SU-DHL-6 (cell line): ENCODE results near the gene LIN28B.

Experiments
- H2AFZ ChIP-seq: fragments of 200-600 bp; sonication (generic); 2 replicates; pipeline ENCODE4 v1.6.1; 2014; ENCODE audit warnings: low read depth, mild to moderate bottlenecking, moderate library complexity, mixed read lengths, antibody characterized with exemption, low read length; ENCODE audit not compliant: severe bottlenecking
- H3F3A ChIP-seq: fragments of 200-600 bp; shearing (Covaris generic); 2 replicates; pipeline ENCODE4 v1.6.0; 2016; ENCODE audit warnings: antibody characterized with exemption, mild to moderate bottlenecking; ENCODE audit not compliant: insufficient read depth
- H3K27ac ChIP-seq: fragments of 200-600 bp; sonication (generic); 2 replicates; pipeline ENCODE4 v1.5.1; 2016; ENCODE audit warnings: low read depth, mild to moderate bottlenecking, low read length, moderate library complexity, mixed read lengths
- H3K27me3 ChIP-seq: fragments of 200-600 bp; sonication (generic), shearing (Covaris generic); 2 replicates; pipeline ENCODE4 v1.6.0; 2014; ENCODE audit warnings: mild to moderate bottlenecking, low read length
- H3K36me3 ChIP-seq: fragments of 200-600 bp; sonication (generic); 2 replicates; pipeline ENCODE4 v1.6.1; 2014; ENCODE audit warnings: mild to moderate bottlenecking, low read length, mixed read lengths
- H3K4me2 ChIP-seq: fragments of 300-600, 200-600 bp; shearing (Covaris generic), sonication (generic); 2 replicates; pipeline ENCODE4 v1.6.0; 2014; ENCODE audit warnings: low read length, low read depth, mild to moderate bottlenecking; ENCODE audit not compliant: poor library complexity, severe bottlenecking
- H3K4me3 ChIP-seq: fragments of 200-600 bp; sonication (generic); 2 replicates; pipeline ENCODE4 v1.5.1; 2014; ENCODE audit warnings: antibody characterized with exemption, low read length, mild to moderate bottlenecking, mixed read lengths; ENCODE audit not compliant: insufficient read depth, poor library complexity, severe bottlenecking
- H3K79me2 ChIP-seq: fragments of 200-600 bp; sonication (generic); 2 replicates; pipeline ENCODE4 v1.6.1; 2014; ENCODE audit warnings: mild to moderate bottlenecking, low read length, moderate library complexity; ENCODE audit not compliant: insufficient read depth
- H3K9ac ChIP-seq: fragments of 200-600 bp; sonication (generic); 2 replicates; pipeline ENCODE4 v1.7.0; 2014; ENCODE audit warnings: mild to moderate bottlenecking, low read length
- H3K9me2 ChIP-seq: fragments of 200-600 bp; sonication (generic); replicated peaks from 2 replicates; pipeline ENCODE4 v1.6.1; 2014; ENCODE audit warnings: low read length; ENCODE audit not compliant: insufficient read depth
- H3K9me3 ChIP-seq: fragments of 200-600 bp; sonication (generic); 2 replicates; pipeline ENCODE4 v1.6.1; 2014; ENCODE audit warnings: low read length, mixed read lengths; ENCODE audit not compliant: insufficient read depth
- H4K20me1 ChIP-seq: fragments of 200-600 bp; sonication (generic); 2 replicates; pipeline ENCODE4 v1.6.1; 2014; ENCODE audit warnings: low read depth, mild to moderate bottlenecking, antibody characterized with exemption, low read length, moderate library complexity, mixed read lengths
- CTCF ChIP-seq: fragments of 200-600 bp; sonication (generic); IDR thresholded peaks from one replicate; pipeline ENCODE4 v1.5.1; 2017; ENCODE audit warnings: antibody characterized with exemption, mild to moderate bottlenecking, low read length, moderate library complexity; ENCODE audit not compliant: insufficient read depth, poor library complexity, severe bottlenecking
- EZH2phosphoT487 ChIP-seq: fragments of 200-600 bp; sonication (generic), shearing (Covaris generic); conservative IDR thresholded peaks from 2 replicates; pipeline ENCODE4 v1.6.1; 2018; ENCODE audit warnings: mild to moderate bottlenecking, antibody characterized with exemption, low read length, moderate library complexity, mixed read lengths

Gene LIN28B

GRCh38 chr6:105015482-105015881 is 58.6 kb downstream of the LIN28B start:
- H3K36me3 ChIP-seq = no peaks in the 10 kb centered on the region
- no peaks in the 10 kb centered on the region for H3K9me3 ChIP-seq
- TF ChIP-seq EZH2phosphoT487 (no peak), CTCF (no peak)
- no peaks in the 10 kb centered on the region for H3K9me2 ChIP-seq
- no peaks in the 10 kb centered on the region for H3K27me3 ChIP-seq
- H4K20me1 ChIP-seq = no peaks in the 10 kb centered on the region
- no peaks in the 10 kb centered on the region for H3K79me2 ChIP-seq
- H3K4me2 ChIP-seq = no peak overlapping the region
- H2AFZ ChIP-seq = no peak overlapping the region
- no peak overlapping the region for H3K4me3 ChIP-seq
- H3F3A ChIP-seq = no peaks in the 10 kb centered on the region
- no peak overlapping the region for H3K9ac ChIP-seq
- no peak overlapping the region for H3K27ac ChIP-seq

DNA sequence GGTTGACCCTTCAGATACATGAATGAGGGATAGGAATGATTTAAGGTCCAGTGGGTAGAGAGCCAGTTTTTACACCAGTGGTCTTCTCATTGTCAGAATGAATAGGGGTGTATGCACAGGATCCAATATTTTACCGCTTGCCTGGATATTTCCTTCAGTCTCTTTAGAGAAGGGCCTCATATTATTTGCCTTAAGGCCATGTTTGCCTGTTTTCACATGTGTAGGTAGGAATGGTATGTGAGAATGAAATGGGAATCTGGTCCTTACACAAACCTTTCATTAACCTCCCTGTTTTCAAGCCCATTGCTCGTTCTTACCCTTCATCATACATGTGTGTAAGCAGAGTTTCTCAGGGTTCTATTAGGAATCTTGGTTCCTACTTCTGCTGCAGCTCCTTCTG is 62.4 kb downstream of the LIN28B start:
- H3K27ac ChIP-seq = no peak overlapping the region
- no peaks in the 10 kb centered on the region for H3K36me3 ChIP-seq
- TF ChIP-seq EZH2phosphoT487 (no peak), CTCF (no peak)
- no peak overlapping the region for H3K4me2 ChIP-seq
- H3F3A ChIP-seq = no peaks in the 10 kb centered on the region
- H3K9ac ChIP-seq = no peak overlapping the region
- H3K4me3 ChIP-seq = no peak overlapping the region
- no peaks in the 10 kb centered on the region for H3K9me2 ChIP-seq
- H3K27me3 ChIP-seq = no peaks in the 10 kb centered on the region
- H4K20me1 ChIP-seq = no peaks in the 10 kb centered on the region
- H2AFZ ChIP-seq = no peak overlapping the region
- H3K9me3 ChIP-seq = no peaks in the 10 kb centered on the region
- H3K79me2 ChIP-seq = no peaks in the 10 kb centered on the region

DNA sequence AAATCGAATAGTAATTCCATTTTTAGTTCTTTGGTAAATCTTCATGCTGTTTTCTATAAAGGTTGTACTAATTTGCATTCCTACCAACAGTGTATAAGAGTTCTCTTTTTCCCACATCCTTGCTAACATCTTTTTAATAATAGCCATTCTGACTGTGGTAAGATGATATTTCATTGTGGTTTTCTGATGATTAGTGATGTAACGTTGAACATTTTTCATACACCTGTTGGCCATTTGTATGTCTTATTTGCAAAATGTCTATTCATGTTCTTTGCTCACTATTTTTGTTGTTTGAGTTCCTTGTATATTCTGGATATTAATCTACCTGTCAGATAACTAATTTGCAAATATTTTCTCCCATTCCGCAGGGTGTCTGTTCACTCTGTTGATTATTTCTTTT is 64.5 kb downstream of the LIN28B start:
- no peaks in the 10 kb centered on the region for H4K20me1 ChIP-seq
- no peaks in the 10 kb centered on the region for H3K27me3 ChIP-seq
- H3K4me2 ChIP-seq = no peak overlapping the region
- H3K4me3 ChIP-seq = no peak overlapping the region
- TF ChIP-seq EZH2phosphoT487 (no peak), CTCF (no peak)
- H3K9ac ChIP-seq = no peak overlapping the region
- H3K9me3 ChIP-seq = no peaks in the 10 kb centered on the region
- no peaks in the 10 kb centered on the region for H3F3A ChIP-seq
- H3K9me2 ChIP-seq = no peaks in the 10 kb centered on the region
- H3K27ac ChIP-seq = no peak overlapping the region
- H3K79me2 ChIP-seq = no peaks in the 10 kb centered on the region
- H2AFZ ChIP-seq = no peak overlapping the region
- H3K36me3 ChIP-seq = no peaks in the 10 kb centered on the region

GRCh38 chr6:105022416-105022815 is 65.5 kb downstream of the LIN28B start:
- no peak overlapping the region for H2AFZ ChIP-seq
- H3K27ac ChIP-seq = no peak overlapping the region
- H3K4me3 ChIP-seq = no peak overlapping the region
- no peaks in the 10 kb centered on the region for H3K79me2 ChIP-seq
- no peaks in the 10 kb centered on the region for H3K27me3 ChIP-seq
- H3K9me3 ChIP-seq = no peaks in the 10 kb centered on the region
- no peaks in the 10 kb centered on the region for H3K9me2 ChIP-seq
- H3F3A ChIP-seq = no peaks in the 10 kb centered on the region
- no peaks in the 10 kb centered on the region for H4K20me1 ChIP-seq
- no peak overlapping the region for H3K4me2 ChIP-seq
- no peak for TF ChIP-seq CTCF
- TF ChIP-seq EZH2phosphoT487 = no peak
- H3K36me3 ChIP-seq = no peaks in the 10 kb centered on the region
- no peak overlapping the region for H3K9ac ChIP-seq
